Neural cell (in vitro differentiated cells): ENCODE results near the gene BFSP1. TPM values are rescaled to one million over a fixed set of nuclear protein-coding genes. Genes with fewer than 3 reads are reported as not detected.

ENCODE experiments used
- H2AFZ ChIP-seq: fragments of 200-600, 300-800 bp; sonication (generic), shearing (Covaris generic); 2 replicates; pipeline ENCODE4 v1.6.0; 2014; ENCODE audit warnings: low read depth, mild to moderate bottlenecking, antibody characterized with exemption, low read length, moderate library complexity
- H3F3A ChIP-seq: fragments of 200-600 bp; shearing (Covaris generic); 2 replicates; pipeline ENCODE4 v1.6.1; 2016; ENCODE audit warnings: mild to moderate bottlenecking, moderate library complexity, mixed read lengths, antibody characterized with exemption, low read length; ENCODE audit not compliant: insufficient read depth, poor library complexity, severe bottlenecking
- H3K27ac ChIP-seq: fragments of 200-600, 300-800 bp; sonication (generic), shearing (Covaris generic); 2 replicates; pipeline ENCODE4 v1.5.1; 2014; ENCODE audit warnings: mild to moderate bottlenecking, low read length, moderate library complexity
- H3K27me3 ChIP-seq: fragments of 300-800, 200-600 bp; sonication (generic), shearing (Covaris generic); 2 replicates; pipeline ENCODE4 v1.6.0; 2014; ENCODE audit warnings: mild to moderate bottlenecking, low read depth, low read length, moderate library complexity; ENCODE audit not compliant: insufficient read depth
- H3K36me3 ChIP-seq: fragments of 300-800, 200-600 bp; sonication (generic), shearing (Covaris generic); 2 replicates; pipeline ENCODE4 v1.5.1; 2014; ENCODE audit warnings: mild to moderate bottlenecking, antibody characterized with exemption, low read length, moderate library complexity; ENCODE audit not compliant: insufficient read depth
- H3K4me2 ChIP-seq: fragments of 300-800, 200-600 bp; sonication (generic), shearing (Covaris generic); 2 replicates; pipeline ENCODE4 v1.6.0; 2014; ENCODE audit warnings: mild to moderate bottlenecking, low read length
- H3K4me3 ChIP-seq: fragments of 300-800, 200-600 bp; sonication (generic), shearing (Covaris generic); 2 replicates; pipeline ENCODE4 v1.5.1; 2014; ENCODE audit warnings: mild to moderate bottlenecking, low read length, moderate library complexity
- H3K79me2 ChIP-seq: fragments of 200-600 bp; shearing (Covaris generic); replicated peaks from 2 replicates; pipeline ENCODE4 v1.6.0; 2014; ENCODE audit warnings: mild to moderate bottlenecking, low read length, moderate library complexity; ENCODE audit not compliant: insufficient read depth
- H3K9ac ChIP-seq: fragments of 300-800, 200-600 bp; sonication (generic), shearing (Covaris generic); 2 replicates; pipeline ENCODE4 v1.6.1; 2016; ENCODE audit warnings: mild to moderate bottlenecking, low read length, mixed read lengths
- H3K9me2 ChIP-seq: fragments of 200-600 bp; shearing (Covaris generic); 2 replicates; pipeline ENCODE4 v1.6.1; 2016; ENCODE audit warnings: mild to moderate bottlenecking, low read length, mixed read lengths; ENCODE audit not compliant: insufficient read depth
- H3K9me3 ChIP-seq: fragments of 200-600, 300-800 bp; sonication (generic), shearing (Covaris generic); 2 replicates; pipeline ENCODE4 v1.6.1; 2016; ENCODE audit warnings: mild to moderate bottlenecking, mixed run types, low read length, moderate library complexity, mixed read lengths
- H4K20me1 ChIP-seq: fragments of 200-600 bp; shearing (Covaris generic); 2 replicates; pipeline ENCODE4 v1.6.1; 2016; ENCODE audit warnings: mild to moderate bottlenecking, mixed run types; ENCODE audit not compliant: insufficient read depth
- CTCF ChIP-seq: fragments of 450-650 bp; IDR thresholded peaks from 2 replicates; pipeline ENCODE4 v1.5.1; 2014; ENCODE audit warnings: antibody characterized with exemption, mild to moderate bottlenecking, moderate library complexity; ENCODE audit not compliant: poor library complexity, severe bottlenecking
- EP300 ChIP-seq: fragments of 450-650 bp; conservative IDR thresholded peaks from 2 replicates; pipeline ENCODE4 v1.6.1; 2014; ENCODE audit warnings: antibody characterized with exemption, mild to moderate bottlenecking, moderate library complexity; ENCODE audit not compliant: poor library complexity, severe bottlenecking
- EZH2 ChIP-seq: fragments of 200-600, 300-800 bp; shearing (Covaris generic), sonication (generic); IDR thresholded peaks from 2 replicates; pipeline ENCODE4 v1.6.1; 2014; ENCODE audit warnings: antibody characterized with exemption, low read length, borderline replicate concordance, mild to moderate bottlenecking; ENCODE audit not compliant: insufficient read depth, poor library complexity, severe bottlenecking
- MXI1 ChIP-seq: fragments of 450-650 bp; conservative IDR thresholded peaks from 2 replicates; pipeline ENCODE4 v1.6.1; 2014; ENCODE audit warnings: antibody characterized with exemption, mild to moderate bottlenecking; ENCODE audit not compliant: poor library complexity, severe bottlenecking
- POLR2AphosphoS5 ChIP-seq: IDR thresholded peaks from 2 replicates; pipeline ENCODE4 v1.6.1; 2012
- RAD21 ChIP-seq: fragments of 450-650 bp; conservative IDR thresholded peaks from 2 replicates; pipeline ENCODE4 v1.6.1; 2014; ENCODE audit warnings: antibody characterized with exemption, mild to moderate bottlenecking, moderate library complexity
- REST ChIP-seq: IDR thresholded peaks from 2 replicates; pipeline ENCODE4 v1.6.1; 2012; ENCODE audit warnings: borderline replicate concordance
- SMC3 ChIP-seq: fragments of 450-650 bp; conservative IDR thresholded peaks from 2 replicates; pipeline ENCODE4 v1.6.1; 2014; ENCODE audit warnings: antibody characterized with exemption, mild to moderate bottlenecking, moderate library complexity; ENCODE audit not compliant: poor library complexity
- TAF1 ChIP-seq: IDR thresholded peaks from 2 replicates; pipeline ENCODE4 v1.6.1; 2012; ENCODE audit warnings: low read depth
- polyA plus RNA-seq: library from polyadenylated mRNA; depleted of rRNA; stranded (reverse); fragments of >200 nt; gene quantifications from 2 replicates; pipeline ENCODE4 v1.2.3, GENCODE V29; 2014

BFSP1 gene
- polyA plus RNA-seq, 1 donor from 2014 or later, result 1.3 TPM

- H3K9me3 ChIP-seq, result no peaks in the 10 kb centered on the region
- no peak overlapping the region for H3K4me2 ChIP-seq
- no peaks in the 10 kb centered on the region for H3K79me2 ChIP-seq
- H3K36me3 ChIP-seq, result peaks cover under 1% of the 10 kb centered on the region
- no peaks in the 10 kb centered on the region for H4K20me1 ChIP-seq
- no peak overlapping the region for H3K27ac ChIP-seq
- H3F3A ChIP-seq, result no peaks in the 10 kb centered on the region
- H3K4me3 ChIP-seq, result no peak overlapping the region
- TF ChIP-seq POLR2AphosphoS5 (no peak), CTCF (no peak), EP300 (no peak), TAF1 (no peak), RAD21 (no peak), EZH2 (no peak), MXI1 (no peak), REST (no peak), SMC3 (no peak)
- H3K9me2 ChIP-seq, result no peaks in the 10 kb centered on the region
- no peak overlapping the region for H2AFZ ChIP-seq
- no peaks in the 10 kb centered on the region for H3K27me3 ChIP-seq
- no peak overlapping the region for H3K9ac ChIP-seq
These were observed 71.1 kb downstream of the BFSP1 start for GRCh38 chr20:17460119-17460518.

- Histone ChIP-seq H3K4me3 (peak overlapping the region; percentile 51), H3K9me2 (no peaks in the 10 kb centered on the region), H3K27me3 (no peaks in the 10 kb centered on the region), H2AFZ (no peak overlapping the region), H3K9ac (peak overlapping the region; percentile 24), H3K79me2 (no peaks in the 10 kb centered on the region), H3K4me2 (peak overlapping the region; percentile 71), H3K9me3 (no peaks in the 10 kb centered on the region), H3K36me3 (peaks cover 6% of the 10 kb centered on the region), H3K27ac (peak overlapping the region; percentile 72), H4K20me1 (no peaks in the 10 kb centered on the region), H3F3A (no peaks in the 10 kb centered on the region)
- no peak for TF ChIP-seq EP300
These were observed 73.5 kb downstream of the BFSP1 start for GRCh38 chr20:17457588-17458190.

GRCh38 chr20:17457079-17457478 is 74.1 kb downstream of the BFSP1 start:
- Histone ChIP-seq H3K9me2 (no peaks in the 10 kb centered on the region), H3K4me3 (peak overlapping the region; percentile 51), H3K4me2 (peak overlapping the region; percentile 71), H4K20me1 (no peaks in the 10 kb centered on the region), H3F3A (no peaks in the 10 kb centered on the region), H2AFZ (no peak overlapping the region), H3K27me3 (no peaks in the 10 kb centered on the region), H3K36me3 (peaks cover 6% of the 10 kb centered on the region), H3K9ac (peak overlapping the region; percentile 24), H3K9me3 (no peaks in the 10 kb centered on the region), H3K27ac (peak overlapping the region; percentile 72), H3K79me2 (no peaks in the 10 kb centered on the region)
- TF ChIP-seq MXI1 (peak; percentile 49), SMC3 (peak; percentile 14), EZH2 (no peak), EP300 (peak; percentile 51), REST (peak; percentile 50), CTCF (no peak), POLR2AphosphoS5 (peak; percentile 35), TAF1 (no peak), RAD21 (peak; percentile 27)
